PC-9 (cell line): ENCODE measurements around the gene SLC35D1. TPM values are rescaled to one million over a fixed set of nuclear protein-coding genes. Genes with fewer than 3 reads are reported as not detected.

ENCODE experiments used
- BruUV-seq: library from RNA; stranded (reverse); fragments of 400-500 nt; replicated peaks from 2 replicates; lab custom pipeline; 2021; lab: Mats Ljungman, UMichigan
- CTCF ChIA-PET: fragments of 300-600 bp; sonication (Branson Sonifier 250); formaldehyde crosslinking; loops from one replicate; lab custom pipeline; 2022; ENCODE audit warnings: antibody characterized with exemption; lab: Charles Lee
- POLR2A ChIA-PET: fragments of 300-600 bp; sonication (Branson Sonifier 250); formaldehyde crosslinking; loops from one replicate; lab custom pipeline; 2022; ENCODE audit warnings: antibody characterized with exemption; ENCODE audit not compliant: unreplicated experiment; lab: Charles Lee
- DNase-seq, 2 experiments: peaks; one replicate each; pipeline versions ENCODE4 v3.0.0 to v3.0.0-alpha.2; 2015 to 2022; ENCODE audit warnings: mixed read lengths in 1 of 2
- H2AFZ ChIP-seq: fragments of 200-600 bp; sonication (generic); 2 replicates; pipeline ENCODE4 v1.8.1; 2017; ENCODE audit warnings: antibody characterized with exemption
- H3F3A ChIP-seq: fragments of 200-600 bp; sonication (generic); 2 replicates; pipeline ENCODE4 v1.8.1; 2017; ENCODE audit warnings: antibody characterized with exemption, mild to moderate bottlenecking, low read depth; ENCODE audit not compliant: insufficient read depth
- H3K27ac ChIP-seq: fragments of 200-600 bp; sonication (generic); 2 replicates; pipeline ENCODE4 v1.6.1; 2016; ENCODE audit warnings: mixed run types
- H3K27me3 ChIP-seq: fragments of 200-600 bp; sonication (generic); 2 replicates; pipeline ENCODE4 v1.6.1; 2016; ENCODE audit warnings: low read depth, mixed run types; ENCODE audit not compliant: insufficient read depth
- H3K36me3 ChIP-seq: fragments of 200-600 bp; sonication (generic); 2 replicates; pipeline ENCODE4 v1.6.1; 2016; ENCODE audit warnings: low read depth, mixed run types
- H3K4me1 ChIP-seq: fragments of 200-600 bp; sonication (generic); replicated peaks from 2 replicates; pipeline ENCODE4 v1.6.1; 2016; ENCODE audit warnings: mixed run types; ENCODE audit not compliant: insufficient read depth
- H3K4me2 ChIP-seq: fragments of 200-600 bp; sonication (generic); 2 replicates; pipeline ENCODE4 v1.6.1; 2017; ENCODE audit warnings: mixed run types
- H3K4me3 ChIP-seq: fragments of 200-600 bp; sonication (generic); 2 replicates; pipeline ENCODE4 v1.6.1; 2016; ENCODE audit warnings: mixed run types
- H3K79me2 ChIP-seq: fragments of 200-600 bp; sonication (generic); 2 replicates; pipeline ENCODE4 v1.6.1; 2017; ENCODE audit warnings: low read depth, mixed run types
- H3K9me2 ChIP-seq: fragments of 200-600 bp; sonication (generic); 2 replicates; pipeline ENCODE4 v1.8.1; 2017; ENCODE audit warnings: mild to moderate bottlenecking; ENCODE audit not compliant: insufficient read depth
- H3K9me3 ChIP-seq: fragments of 200-600 bp; sonication (generic); 2 replicates; pipeline ENCODE4 v1.8.1; 2016; ENCODE audit warnings: low read depth; ENCODE audit not compliant: insufficient read depth
- H4K20me1 ChIP-seq: fragments of 200-600 bp; sonication (generic); 2 replicates; pipeline ENCODE4 v1.8.1; 2017; ENCODE audit not compliant: insufficient read depth
- CTCF ChIP-seq: fragments of 200-600 bp; sonication (generic); conservative IDR thresholded peaks from 2 replicates; pipeline ENCODE4 v1.6.1; 2017; ENCODE audit warnings: mixed run types, antibody characterized with exemption, mild to moderate bottlenecking, moderate library complexity
- EZH2 ChIP-seq: fragments of 200-600 bp; sonication (generic); IDR thresholded peaks from 2 replicates; pipeline ENCODE4 v1.8.0; 2017; ENCODE audit warnings: antibody characterized with exemption, low read depth
- intact Hi-C: fragments of 100-400 bp; cut with micrococcal nuclease; formaldehyde crosslinking; loops from one replicate; pipeline ENCODE4 v1.10.0; 2022; ENCODE audit not compliant: unreplicated experiment
- total RNA-seq: library from RNA; stranded (reverse); gene quantifications from 2 replicates; pipeline ENCODE4 v1.2.3, GENCODE V29; 2021

SLC35D1 gene
- total RNA-seq, 1 experiment from 2014 or later, result 2.6 TPM

GRCh38 chr1:67088440-67088839, 34.5 kb upstream of the SLC35D1 start:
- Histone ChIP-seq H3K79me2 (no peaks in the 10 kb centered on the region), H3K27ac (no peak overlapping the region), H3K4me1 (no peaks in the 10 kb centered on the region), H3K4me2 (no peak overlapping the region), H3F3A (no peaks in the 10 kb centered on the region), H3K9me2 (no peaks in the 10 kb centered on the region), H4K20me1 (no peaks in the 10 kb centered on the region), H3K27me3 (no peaks in the 10 kb centered on the region), H3K9me3 (0 out of 2 replicates have a peak, but pooled peaks cover 10% of the 10 kb centered on the region), H2AFZ (no peak overlapping the region), H3K4me3 (no peak overlapping the region), H3K36me3 (no peaks in the 10 kb centered on the region)
- no TSS peak for BruUV-seq
- intact Hi-C loops, result no loop called here
- CTCF ChIA-PET, result no interaction called here
- TF ChIP-seq CTCF (no peak), EZH2 (no peak)
- no peak for DNase-seq
- POLR2A ChIA-PET, result no interaction called here

GRCh38 chr1:67085326-67085725, 31.4 kb upstream of the SLC35D1 start:
- Histone ChIP-seq H3K79me2 (no peaks in the 10 kb centered on the region), H3K4me2 (no peak overlapping the region), H3F3A (no peaks in the 10 kb centered on the region), H2AFZ (no peak overlapping the region), H3K4me1 (no peaks in the 10 kb centered on the region), H3K4me3 (no peak overlapping the region), H3K9me3 (0 out of 2 replicates have a peak, but pooled peaks cover 10% of the 10 kb centered on the region), H3K36me3 (no peaks in the 10 kb centered on the region), H3K27me3 (no peaks in the 10 kb centered on the region), H4K20me1 (no peaks in the 10 kb centered on the region), H3K9me2 (no peaks in the 10 kb centered on the region), H3K27ac (no peak overlapping the region)
- DNase-seq, result no peak
- CTCF ChIA-PET, result no interaction called here
- no TSS peak for BruUV-seq
- POLR2A ChIA-PET, result no interaction called here
- TF ChIP-seq CTCF, result no peak
- no peak for TF ChIP-seq EZH2
- intact Hi-C loops, result no loop called here

DNA sequence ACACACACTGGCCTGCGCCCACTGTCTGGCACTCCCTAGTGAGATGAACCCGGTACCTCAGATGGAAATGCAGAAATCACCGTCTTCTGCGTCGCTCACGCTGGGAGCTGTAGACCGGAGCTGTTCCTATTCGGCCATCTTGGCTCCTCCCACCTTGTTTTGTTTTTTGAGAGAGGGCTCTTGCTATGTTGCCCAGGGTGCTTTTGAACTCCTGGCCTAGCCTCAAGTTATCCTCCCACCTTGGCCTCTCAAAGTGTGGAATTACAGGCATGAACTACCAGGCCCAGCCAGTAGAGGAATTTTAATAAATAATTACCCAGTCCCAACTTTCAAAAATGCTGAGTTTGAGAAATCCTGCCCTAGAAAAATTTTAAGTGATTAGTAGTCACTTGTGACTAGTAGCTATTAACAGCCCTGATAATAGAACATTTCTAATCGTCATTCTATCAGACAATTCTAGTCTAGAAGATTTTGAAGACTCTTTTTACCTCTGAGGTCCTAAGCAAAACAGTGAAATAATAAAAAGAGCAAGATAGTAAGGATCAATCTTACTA, 30.9 kb upstream of the SLC35D1 start:
- no TSS peak for BruUV-seq
- Histone ChIP-seq H3K36me3 (no peaks in the 10 kb centered on the region), H3K4me1 (no peaks in the 10 kb centered on the region), H3K4me2 (no peak overlapping the region), H2AFZ (no peak overlapping the region), H3K9me3 (0 out of 2 replicates have a peak, but pooled peaks cover 10% of the 10 kb centered on the region), H3K4me3 (no peak overlapping the region), H3K9me2 (no peaks in the 10 kb centered on the region), H3K79me2 (no peaks in the 10 kb centered on the region), H3K27ac (no peak overlapping the region), H3F3A (no peaks in the 10 kb centered on the region), H4K20me1 (no peaks in the 10 kb centered on the region), H3K27me3 (no peaks in the 10 kb centered on the region)
- no peak for TF ChIP-seq EZH2
- no peak for TF ChIP-seq CTCF
- no peak for DNase-seq
- intact Hi-C loops, result no loop called here
- CTCF ChIA-PET, result no interaction called here
- POLR2A ChIA-PET, result no interaction called here
